Measurements from ENCODE around the gene GRK6. TPM values are rescaled to one million over a fixed set of nuclear protein-coding genes. Genes with fewer than 3 reads are reported as not detected.

Gene GRK6
- total RNA-seq, 1 donor from 2014 or later: 12.5 TPM

DNA sequence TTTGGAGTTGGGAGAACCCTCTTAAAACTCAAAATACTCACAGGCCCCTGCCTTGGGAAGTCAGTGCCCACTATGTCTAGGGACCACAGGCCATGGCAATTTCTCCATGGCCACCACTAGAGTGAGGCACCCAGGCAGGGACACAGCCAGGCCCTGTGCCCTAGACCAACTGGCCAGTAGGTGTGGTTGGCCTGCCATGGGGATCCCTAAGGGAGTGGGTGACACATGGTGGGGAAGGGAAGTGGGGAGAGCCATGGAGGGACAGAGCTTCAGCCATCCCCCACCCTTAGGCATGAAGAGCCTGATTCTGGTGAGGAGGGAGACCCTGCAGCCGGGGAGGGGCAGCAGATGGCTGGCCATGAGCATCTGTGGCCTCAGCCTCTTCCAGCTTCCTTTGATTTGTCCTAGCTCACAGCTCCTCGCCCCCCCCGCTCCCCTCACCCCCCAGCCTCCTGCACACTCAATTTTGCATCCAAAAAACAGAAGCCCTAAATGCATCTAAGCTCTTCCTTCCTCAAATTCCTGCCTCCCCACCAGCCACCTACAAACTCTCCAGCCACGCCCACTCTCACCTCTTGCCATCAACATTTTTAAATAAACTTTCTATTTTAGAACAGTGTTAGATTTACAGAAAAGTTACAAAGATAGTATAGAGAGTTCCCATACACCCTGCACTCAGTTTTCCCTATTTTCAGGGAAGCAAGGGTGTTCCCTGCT, 48.5 kb downstream of the GRK6 start:
- H3K27ac ChIP-seq (ENCODE audit: low read depth, low read length): no peak overlapping the region
- peaks cover 0 to 6% (median 0%) of the 10 kb centered on the region in 3 donors for H3K27me3 ChIP-seq (ENCODE audit: control insufficient read depth in 3 of 3, insufficient read depth in 3 of 3, low read length in 3 of 3)
- peak overlapping the region in 1 of 3 donors; percentile 50 for H3K9ac ChIP-seq (ENCODE audit: low read depth in 1 of 3, low read length in 3 of 3)
- H3K4me3 ChIP-seq (ENCODE audit: low read length in 3 of 3): no peak overlapping the region
- H3K9me3 ChIP-seq (ENCODE audit: control insufficient read depth in 3 of 3, low read length in 3 of 3): no peaks in the 10 kb centered on the region
- peaks cover 44 to 48% (median 45%) of the 10 kb centered on the region in 3 donors for H3K4me1 ChIP-seq (ENCODE audit: control insufficient read depth in 3 of 3, insufficient read depth in 3 of 3, low read length in 3 of 3)
- no peaks in the 10 kb centered on the region for H3K36me3 ChIP-seq (ENCODE audit: control insufficient read depth in 3 of 3, insufficient read depth in 3 of 3, low read length in 3 of 3)

DNA sequence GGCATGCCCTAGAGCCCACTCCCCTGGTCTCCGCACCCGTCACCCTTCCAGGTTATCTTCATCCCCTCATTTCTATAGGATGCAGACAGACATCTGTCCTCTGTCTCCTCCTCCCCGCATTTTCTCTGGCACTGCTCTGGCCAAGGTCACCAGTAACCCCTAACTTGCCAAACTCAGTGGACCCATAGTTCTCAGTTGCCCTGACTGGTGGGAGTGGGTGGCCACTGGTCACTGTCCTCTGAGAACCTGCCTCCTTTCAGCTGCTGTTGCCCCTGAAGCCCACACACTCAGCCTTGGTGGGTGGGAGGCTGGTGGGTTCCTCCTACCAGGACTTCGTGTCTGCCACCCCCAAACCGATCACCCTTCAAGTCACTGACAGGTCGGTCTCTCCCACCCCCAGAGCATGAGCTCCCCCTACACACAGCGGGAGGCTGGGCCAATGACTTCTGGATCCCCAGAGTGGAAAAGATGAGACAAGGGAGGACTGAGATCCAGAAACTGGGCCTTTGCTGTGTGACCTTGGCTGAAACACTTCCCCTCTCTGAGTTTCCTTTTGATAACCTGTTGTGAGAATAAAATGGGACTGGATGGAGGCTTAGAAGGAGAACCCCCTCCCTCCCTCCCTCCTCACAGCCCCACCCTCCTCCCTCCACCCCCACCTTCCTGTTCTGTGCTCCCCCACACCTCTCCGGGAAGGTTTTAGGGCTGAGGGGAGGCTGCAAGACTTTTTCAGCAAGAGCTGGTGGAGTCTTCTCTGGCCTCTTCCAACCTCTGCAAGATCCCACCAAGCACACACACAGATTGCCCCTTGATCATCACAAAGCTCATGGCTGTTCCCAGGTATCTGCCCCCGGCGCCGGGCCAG, 49.3 kb downstream of the GRK6 start:
- H3K9ac ChIP-seq (ENCODE audit: low read depth in 1 of 3, low read length in 3 of 3): no peak overlapping the region
- H3K27ac ChIP-seq (ENCODE audit: low read depth, low read length): no peak overlapping the region
- H3K9me3 ChIP-seq (ENCODE audit: control insufficient read depth in 3 of 3, low read length in 3 of 3): no peaks in the 10 kb centered on the region
- no peaks in the 10 kb centered on the region for H3K36me3 ChIP-seq (ENCODE audit: control insufficient read depth in 3 of 3, insufficient read depth in 3 of 3, low read length in 3 of 3)
- peaks cover 0 to 6% (median 0%) of the 10 kb centered on the region in 3 donors for H3K27me3 ChIP-seq (ENCODE audit: control insufficient read depth in 3 of 3, insufficient read depth in 3 of 3, low read length in 3 of 3)
- no peak overlapping the region for H3K4me3 ChIP-seq (ENCODE audit: low read length in 3 of 3)
- peaks cover 37 to 43% (median 39%) of the 10 kb centered on the region in 3 donors for H3K4me1 ChIP-seq (ENCODE audit: control insufficient read depth in 3 of 3, insufficient read depth in 3 of 3, low read length in 3 of 3)

DNA sequence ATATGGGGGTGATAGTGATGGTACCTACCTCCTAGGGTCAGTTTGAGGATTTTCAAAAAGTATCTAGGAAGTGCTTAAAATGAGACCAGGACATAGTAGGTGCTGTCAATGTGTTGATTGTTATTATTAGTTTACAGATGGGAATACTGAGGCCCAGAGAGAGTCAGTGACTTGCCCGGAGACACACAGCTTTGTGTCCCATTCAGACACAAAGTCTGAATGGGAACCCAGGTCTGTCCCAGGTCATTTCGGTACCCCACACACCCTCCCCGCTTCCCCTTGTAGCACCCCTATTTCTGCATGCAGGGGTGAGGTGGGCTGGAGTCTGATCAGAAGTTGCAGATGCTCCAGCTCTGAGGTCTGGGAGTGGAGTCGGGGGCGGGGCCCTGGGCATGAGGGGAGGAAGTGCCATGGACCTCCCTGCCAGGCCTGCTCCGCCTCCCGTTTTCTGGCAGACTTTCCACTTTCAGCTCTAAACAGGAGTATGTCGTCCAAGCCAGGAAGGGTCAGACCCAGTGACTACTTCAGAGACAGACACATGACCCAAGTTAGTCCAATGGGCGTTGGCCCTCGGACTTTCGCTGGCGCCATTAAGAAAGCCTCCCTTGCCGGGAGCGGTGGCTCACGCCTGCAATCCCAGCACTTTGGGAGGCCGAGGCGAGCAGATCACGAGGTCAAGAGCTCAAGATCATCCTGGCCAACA, 50.2 kb downstream of the GRK6 start:
- H3K27me3 ChIP-seq (ENCODE audit: control insufficient read depth in 3 of 3, insufficient read depth in 3 of 3, low read length in 3 of 3): peaks cover 0 to 6% (median 0%) of the 10 kb centered on the region in 3 donors
- peaks cover 0 to 1% (median under 1%) of the 10 kb centered on the region in 3 donors for H3K36me3 ChIP-seq (ENCODE audit: control insufficient read depth in 3 of 3, insufficient read depth in 3 of 3, low read length in 3 of 3)
- no peak overlapping the region for H3K27ac ChIP-seq (ENCODE audit: low read depth, low read length)
- no peak overlapping the region for H3K9ac ChIP-seq (ENCODE audit: low read depth in 1 of 3, low read length in 3 of 3)
- peaks cover 29 to 38% (median 33%) of the 10 kb centered on the region in 3 donors for H3K4me1 ChIP-seq (ENCODE audit: control insufficient read depth in 3 of 3, insufficient read depth in 3 of 3, low read length in 3 of 3)
- no peak overlapping the region for H3K4me3 ChIP-seq (ENCODE audit: low read length in 3 of 3)
- H3K9me3 ChIP-seq (ENCODE audit: control insufficient read depth in 3 of 3, low read length in 3 of 3): no peaks in the 10 kb centered on the region

DNA sequence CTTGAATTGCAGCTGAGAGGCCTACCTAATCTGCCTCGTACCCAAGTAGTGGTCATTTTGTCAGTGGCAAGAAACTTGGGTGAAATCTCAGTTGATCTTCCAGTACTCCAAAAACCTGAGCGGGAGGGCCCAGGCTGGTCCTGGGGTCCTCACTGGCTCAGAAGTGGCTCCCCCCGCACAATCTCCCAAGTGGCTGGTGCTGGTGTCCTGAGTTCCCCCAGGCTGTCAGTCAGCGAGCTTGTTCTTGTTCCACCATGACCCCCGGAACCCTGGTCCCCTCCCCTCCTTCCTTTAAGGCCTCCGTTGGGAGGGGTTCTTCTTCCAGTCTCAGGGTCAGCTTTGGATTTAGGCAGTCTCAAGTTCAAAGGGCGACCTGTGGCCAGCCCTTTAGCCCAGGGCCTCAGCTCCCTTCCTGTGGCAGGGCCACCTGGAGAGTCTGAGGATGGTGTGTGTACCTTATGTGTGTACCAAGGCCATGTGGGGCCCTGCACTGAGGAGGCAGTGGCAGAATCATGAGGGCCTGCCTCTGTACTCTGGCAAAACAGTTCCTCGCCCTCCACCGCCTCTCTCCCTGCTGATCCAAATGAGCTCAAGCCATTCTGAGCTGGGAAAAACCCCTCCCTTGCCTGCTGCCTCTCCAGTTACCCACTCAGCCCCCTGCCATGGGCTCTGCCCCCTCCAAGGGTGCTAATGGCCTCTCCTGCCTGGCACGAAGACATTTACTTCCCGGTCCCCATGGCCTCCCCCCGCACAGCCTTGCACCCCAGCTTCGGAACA, 51.4 kb downstream of the GRK6 start:
- Histone ChIP-seq H3K27me3 (ENCODE audit: control insufficient read depth in 3 of 3, insufficient read depth in 3 of 3, low read length in 3 of 3) (peaks cover 0 to 6% (median 0%) of the 10 kb centered on the region in 3 donors), H3K9me3 (ENCODE audit: control insufficient read depth in 3 of 3, low read length in 3 of 3) (no peaks in the 10 kb centered on the region), H3K4me1 (ENCODE audit: control insufficient read depth in 3 of 3, insufficient read depth in 3 of 3, low read length in 3 of 3) (peaks cover 20 to 31% (median 28%) of the 10 kb centered on the region in 3 donors), H3K27ac (ENCODE audit: low read depth, low read length) (no peak overlapping the region), H3K36me3 (ENCODE audit: control insufficient read depth in 3 of 3, insufficient read depth in 3 of 3, low read length in 3 of 3) (peaks cover under 1 to 3% (median 2%) of the 10 kb centered on the region in 3 donors), H3K9ac (ENCODE audit: low read depth in 1 of 3, low read length in 3 of 3) (peak overlapping the region in 1 of 3 donors; percentile 16), H3K4me3 (ENCODE audit: low read length in 3 of 3) (no peak overlapping the region)

DNA sequence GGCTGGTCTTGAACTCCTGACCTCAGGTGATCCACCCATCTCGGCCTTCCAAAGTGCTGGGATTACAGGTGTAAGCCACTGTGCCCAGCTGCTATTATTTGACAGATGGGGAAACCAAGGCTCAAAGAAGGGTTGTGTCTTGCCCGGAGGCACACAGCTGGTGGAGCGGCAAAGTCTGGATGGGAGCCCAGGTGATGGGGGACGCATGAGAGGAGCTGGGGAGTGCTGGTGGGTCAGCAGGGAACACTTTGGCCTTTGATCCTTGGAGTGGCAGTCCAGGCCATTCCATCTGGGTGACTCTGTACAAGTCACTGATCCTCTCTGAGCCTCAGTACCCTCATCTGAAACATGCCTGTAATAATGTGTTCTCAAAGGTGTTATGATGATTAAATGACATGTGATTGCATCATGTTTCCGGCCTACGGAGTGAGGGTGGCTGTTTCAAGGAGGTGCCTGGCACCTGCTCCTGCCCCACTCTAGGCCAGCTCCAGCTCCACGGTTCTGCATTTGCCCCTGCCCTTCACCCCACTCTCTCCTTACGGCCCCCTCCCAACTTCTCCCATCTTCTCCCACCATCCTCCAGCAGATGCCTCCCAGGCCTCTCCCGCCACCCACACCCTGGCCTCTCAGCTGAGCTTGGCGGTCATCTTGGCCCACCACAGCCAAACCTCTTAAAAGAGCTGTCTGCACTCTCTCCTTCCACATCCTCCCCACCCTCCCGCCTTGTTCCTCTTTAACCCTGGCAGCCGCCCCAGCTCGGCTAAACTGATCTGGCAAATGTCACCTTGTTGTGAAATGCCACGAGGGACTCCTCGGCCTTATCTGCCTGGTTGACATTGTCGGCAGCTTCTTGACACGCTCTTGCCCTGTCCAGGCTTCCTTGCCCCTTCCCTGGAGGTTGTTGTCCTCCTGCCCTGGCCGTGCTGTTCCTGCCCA, 52.5 kb downstream of the GRK6 start:
- H3K9ac ChIP-seq (ENCODE audit: low read depth in 1 of 3, low read length in 3 of 3): peak overlapping the region; percentile 19 to 70 (median 69)
- peaks cover 27 to 36% (median 30%) of the 10 kb centered on the region in 3 donors for H3K4me1 ChIP-seq (ENCODE audit: control insufficient read depth in 3 of 3, insufficient read depth in 3 of 3, low read length in 3 of 3)

DNA sequence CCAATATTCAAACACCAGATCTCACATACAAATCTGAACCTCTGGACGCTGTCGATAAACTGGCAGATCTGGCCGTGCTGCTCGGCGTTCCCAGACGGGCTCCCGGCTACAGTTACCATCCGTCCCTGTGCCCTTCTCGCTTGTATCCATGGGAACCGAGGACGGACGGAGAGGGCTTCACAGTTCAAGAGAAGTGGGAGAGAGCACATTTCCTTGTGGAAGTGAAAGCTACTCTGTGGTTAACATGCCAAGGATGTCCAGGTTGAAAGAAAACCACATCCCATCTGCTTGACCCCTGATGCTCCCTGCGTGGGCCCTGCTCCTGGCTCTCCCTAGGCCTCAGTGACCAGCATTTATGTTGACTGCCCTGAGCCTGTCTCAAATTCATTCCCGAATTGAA, 53.3 kb downstream of the GRK6 start:
- no peaks in the 10 kb centered on the region for H3K9me3 ChIP-seq (ENCODE audit: control insufficient read depth in 3 of 3, low read length in 3 of 3)
- peak overlapping the region; percentile 77 for H3K27ac ChIP-seq (ENCODE audit: low read depth, low read length)
- peaks cover 34 to 44% (median 34%) of the 10 kb centered on the region in 3 donors for H3K4me1 ChIP-seq (ENCODE audit: control insufficient read depth in 3 of 3, insufficient read depth in 3 of 3, low read length in 3 of 3)
- H3K36me3 ChIP-seq (ENCODE audit: control insufficient read depth in 3 of 3, insufficient read depth in 3 of 3, low read length in 3 of 3): peaks cover 9 to 17% (median 16%) of the 10 kb centered on the region in 3 donors
- peaks cover 0 to 1% (median 0%) of the 10 kb centered on the region in 3 donors for H3K27me3 ChIP-seq (ENCODE audit: control insufficient read depth in 3 of 3, insufficient read depth in 3 of 3, low read length in 3 of 3)
- H3K4me3 ChIP-seq (ENCODE audit: low read length in 3 of 3): peak overlapping the region in 1 of 3 donors; percentile 13
- peak overlapping the region; percentile 19 to 70 (median 69) for H3K9ac ChIP-seq (ENCODE audit: low read depth in 1 of 3, low read length in 3 of 3)

More for the DNA sequence above, 52.5 kb downstream of the GRK6 start:
- Histone ChIP-seq H3K9me3 (ENCODE audit: control insufficient read depth in 3 of 3, low read length in 3 of 3) (no peaks in the 10 kb centered on the region), H3K4me3 (ENCODE audit: low read length in 3 of 3) (peak overlapping the region in 2 of 3 donors; percentile 33 to 52), H3K36me3 (ENCODE audit: control insufficient read depth in 3 of 3, insufficient read depth in 3 of 3, low read length in 3 of 3) (peaks cover 8 to 14% (median 11%) of the 10 kb centered on the region in 3 donors), H3K27me3 (ENCODE audit: control insufficient read depth in 3 of 3, insufficient read depth in 3 of 3, low read length in 3 of 3) (peaks cover 0 to 6% (median 0%) of the 10 kb centered on the region in 3 donors), H3K27ac (ENCODE audit: low read depth, low read length) (peak overlapping the region; percentile 77)

DNA sequence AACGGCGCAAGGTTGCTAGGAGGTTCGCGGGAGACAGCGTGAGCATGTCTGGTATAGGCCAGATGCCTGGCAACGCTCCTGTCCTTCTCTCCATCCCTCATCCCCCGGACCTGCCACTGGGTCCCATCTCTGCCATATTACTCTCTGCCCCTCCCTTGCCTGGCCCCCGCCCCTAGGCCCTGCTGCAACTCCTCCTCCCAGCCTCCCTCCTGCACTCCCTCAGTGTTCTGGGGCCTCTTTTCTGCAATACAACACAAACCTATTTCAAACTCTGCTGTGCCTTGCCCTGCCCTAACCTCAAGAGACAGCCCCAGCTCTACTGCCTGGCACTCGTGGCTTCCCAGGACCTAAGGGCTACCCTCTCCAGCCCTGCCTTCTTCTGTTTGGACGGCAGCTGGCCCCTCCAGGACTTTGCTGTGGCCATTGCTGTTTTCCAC, 55.9 kb downstream of the GRK6 start:
- Histone ChIP-seq H3K4me1 (ENCODE audit: control insufficient read depth in 3 of 3, insufficient read depth in 3 of 3, low read length in 3 of 3) (peaks cover 47 to 59% (median 49%) of the 10 kb centered on the region in 3 donors), H3K27me3 (ENCODE audit: control insufficient read depth in 3 of 3, insufficient read depth in 3 of 3, low read length in 3 of 3) (no peaks in the 10 kb centered on the region), H3K4me3 (ENCODE audit: low read length in 3 of 3) (no peak overlapping the region), H3K36me3 (ENCODE audit: control insufficient read depth in 3 of 3, insufficient read depth in 3 of 3, low read length in 3 of 3) (peaks cover 22 to 26% (median 25%) of the 10 kb centered on the region in 3 donors), H3K9ac (ENCODE audit: low read depth in 1 of 3, low read length in 3 of 3) (no peak overlapping the region), H3K27ac (ENCODE audit: low read depth, low read length) (no peak overlapping the region), H3K9me3 (ENCODE audit: control insufficient read depth in 3 of 3, low read length in 3 of 3) (no peaks in the 10 kb centered on the region)

DNA sequence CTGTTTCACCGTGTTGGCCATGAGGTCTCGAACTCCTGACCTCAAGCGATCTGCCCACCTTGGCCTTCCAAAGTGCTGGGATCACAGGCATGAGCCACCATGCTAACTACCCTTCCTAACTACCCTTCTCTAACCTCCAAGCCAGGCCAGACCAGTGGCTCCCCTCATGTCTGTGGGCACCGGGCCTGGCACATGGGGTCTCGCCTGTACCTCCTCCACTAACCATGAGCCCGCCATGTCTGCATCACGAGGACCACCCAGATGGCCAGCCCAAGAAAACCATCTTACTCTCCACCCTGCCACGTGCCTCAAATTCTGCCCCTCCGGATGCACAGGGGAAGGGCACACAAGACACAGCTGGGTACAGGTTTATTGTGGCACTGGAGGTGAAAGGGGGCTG, 56.6 kb downstream of the GRK6 start:
- Histone ChIP-seq H3K27me3 (ENCODE audit: control insufficient read depth in 3 of 3, insufficient read depth in 3 of 3, low read length in 3 of 3) (no peaks in the 10 kb centered on the region), H3K9ac (ENCODE audit: low read depth in 1 of 3, low read length in 3 of 3) (no peak overlapping the region), H3K4me3 (ENCODE audit: low read length in 3 of 3) (no peak overlapping the region), H3K36me3 (ENCODE audit: control insufficient read depth in 3 of 3, insufficient read depth in 3 of 3, low read length in 3 of 3) (peaks cover 29 to 33% (median 32%) of the 10 kb centered on the region in 3 donors), H3K27ac (ENCODE audit: low read depth, low read length) (no peak overlapping the region), H3K9me3 (ENCODE audit: control insufficient read depth in 3 of 3, low read length in 3 of 3) (no peaks in the 10 kb centered on the region), H3K4me1 (ENCODE audit: control insufficient read depth in 3 of 3, insufficient read depth in 3 of 3, low read length in 3 of 3) (peaks cover 43 to 56% (median 49%) of the 10 kb centered on the region in 3 donors)
